ENCODE measurements around the gene GRAMD4.

DNA sequence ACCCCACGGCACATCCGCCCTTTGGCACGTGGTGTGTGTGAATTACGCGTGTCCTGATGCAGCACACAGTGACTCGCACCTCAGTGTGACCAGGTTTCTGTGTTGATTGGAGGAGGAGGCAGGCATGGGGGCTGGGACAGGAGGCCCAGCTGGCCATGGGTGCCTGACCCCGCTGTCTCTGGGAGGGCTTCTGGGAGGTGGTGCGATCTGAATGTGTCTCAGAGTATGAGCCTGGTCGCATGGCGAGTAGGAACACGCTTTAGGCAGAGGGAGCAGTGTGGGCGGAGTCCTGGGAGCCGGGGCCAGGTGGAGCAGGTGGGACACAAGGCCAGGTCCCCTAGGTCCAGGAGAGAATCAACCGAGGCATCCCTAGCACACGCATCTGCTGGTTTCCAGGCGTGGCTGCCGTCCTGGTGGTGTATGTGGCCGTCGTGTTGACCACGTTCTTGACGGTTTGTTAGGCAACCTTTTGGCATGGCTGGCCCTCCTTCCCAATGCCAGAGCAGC lies 5.7 kb downstream of the GRAMD4 start:
- TF ChIP-seq, protein P1, sequence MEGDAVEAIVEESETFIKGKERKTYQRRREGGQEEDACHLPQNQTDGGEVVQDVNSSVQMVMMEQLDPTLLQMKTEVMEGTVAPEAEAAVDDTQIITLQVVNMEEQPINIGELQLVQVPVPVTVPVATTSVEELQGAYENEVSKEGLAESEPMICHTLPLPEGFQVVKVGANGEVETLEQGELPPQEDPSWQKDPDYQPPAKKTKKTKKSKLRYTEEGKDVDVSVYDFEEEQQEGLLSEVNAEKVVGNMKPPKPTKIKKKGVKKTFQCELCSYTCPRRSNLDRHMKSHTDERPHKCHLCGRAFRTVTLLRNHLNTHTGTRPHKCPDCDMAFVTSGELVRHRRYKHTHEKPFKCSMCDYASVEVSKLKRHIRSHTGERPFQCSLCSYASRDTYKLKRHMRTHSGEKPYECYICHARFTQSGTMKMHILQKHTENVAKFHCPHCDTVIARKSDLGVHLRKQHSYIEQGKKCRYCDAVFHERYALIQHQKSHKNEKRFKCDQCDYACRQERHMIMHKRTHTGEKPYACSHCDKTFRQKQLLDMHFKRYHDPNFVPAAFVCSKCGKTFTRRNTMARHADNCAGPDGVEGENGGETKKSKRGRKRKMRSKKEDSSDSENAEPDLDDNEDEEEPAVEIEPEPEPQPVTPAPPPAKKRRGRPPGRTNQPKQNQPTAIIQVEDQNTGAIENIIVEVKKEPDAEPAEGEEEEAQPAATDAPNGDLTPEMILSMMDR (IDR thresholded peaks at IDR 0.05; ENCODE audit: low read length): no peak
- no peak for TF ChIP-seq EZH2 (IDR thresholded peaks at IDR 0.05; ENCODE audit: borderline replicate concordance, low read length)

Data from OCI-LY1 (cell line).